ENCODE measurements around the gene MYMK. TPM values are rescaled to one million over a fixed set of nuclear protein-coding genes. Genes with fewer than 3 reads are reported as not detected.

The MYMK gene, protein sequence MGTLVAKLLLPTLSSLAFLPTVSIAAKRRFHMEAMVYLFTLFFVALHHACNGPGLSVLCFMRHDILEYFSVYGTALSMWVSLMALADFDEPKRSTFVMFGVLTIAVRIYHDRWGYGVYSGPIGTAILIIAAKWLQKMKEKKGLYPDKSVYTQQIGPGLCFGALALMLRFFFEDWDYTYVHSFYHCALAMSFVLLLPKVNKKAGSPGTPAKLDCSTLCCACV
- total RNA-seq (not detected), polyA plus RNA-seq (not detected)
- long read RNA-seq, donor 1 = 0 reads
- long read RNA-seq, donor 2 = 0 reads

DNA sequence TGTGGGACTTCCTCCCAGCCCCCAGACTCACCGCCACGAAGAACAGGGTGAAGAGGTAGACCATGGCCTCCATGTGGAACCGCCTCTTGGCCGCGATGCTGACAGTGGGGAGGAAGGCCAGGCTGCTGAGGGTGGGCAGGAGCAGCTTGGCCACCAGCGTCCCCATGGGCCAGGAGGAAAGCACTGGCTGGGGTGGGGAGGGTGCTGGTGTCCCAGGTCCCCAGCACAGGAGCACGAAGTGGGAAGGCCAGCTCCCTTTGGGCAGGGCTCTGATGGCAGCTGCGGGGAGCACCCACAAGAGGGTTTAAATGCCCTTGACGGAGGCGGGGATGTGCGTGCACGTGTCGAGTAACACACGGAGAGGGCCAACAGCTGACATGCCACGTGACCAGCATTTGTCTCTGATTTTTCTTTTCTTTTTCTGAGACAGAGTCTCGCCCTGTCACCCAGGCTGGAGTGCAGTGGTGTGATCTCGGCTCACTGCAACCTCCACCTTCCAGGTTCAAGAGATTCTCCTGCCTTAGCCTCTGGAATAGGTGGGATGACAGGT lies at the start of gene MYMK:
Gene MYMK (minus strand): TSS at position 281 of the 550 bp plus-strand sequence. CDS start 115 bp downstream, at position 166.
- no peaks in the 10 kb centered on the region for H3K36me3 ChIP-seq (ENCODE audit: control insufficient read depth in 1 of 2, insufficient read depth in 2 of 2, low read length in 1 of 2)
- DNase-seq = no peak
- H3K4me3 ChIP-seq (ENCODE audit: low read length in 2 of 2) = no peak within 1 kb of the TSS
- no peaks in the 10 kb centered on the region for H3K27me3 ChIP-seq (ENCODE audit: control insufficient read depth in 1 of 2, insufficient read depth in 2 of 2, low read length in 1 of 2)
- ATAC-seq (ENCODE audit: low FRiP score) = no peak
- no peaks in the 10 kb centered on the region for H3K9me3 ChIP-seq (ENCODE audit: control insufficient read depth, low read length)
- intact Hi-C loops (cut with DNase I) = no loop called here
- 95 to 97% methylated on average over 17 of the region's 17 CpGs for WGBS, 2 donors
- H3K27ac ChIP-seq (ENCODE audit: low read depth in 1 of 2, low read length in 2 of 2) = no peak within 1 kb of the TSS
- H3K4me1 ChIP-seq (ENCODE audit: control insufficient read depth in 1 of 2, insufficient read depth in 2 of 2, low read length in 2 of 2) = no peaks in the 10 kb centered on the region

DNA sequence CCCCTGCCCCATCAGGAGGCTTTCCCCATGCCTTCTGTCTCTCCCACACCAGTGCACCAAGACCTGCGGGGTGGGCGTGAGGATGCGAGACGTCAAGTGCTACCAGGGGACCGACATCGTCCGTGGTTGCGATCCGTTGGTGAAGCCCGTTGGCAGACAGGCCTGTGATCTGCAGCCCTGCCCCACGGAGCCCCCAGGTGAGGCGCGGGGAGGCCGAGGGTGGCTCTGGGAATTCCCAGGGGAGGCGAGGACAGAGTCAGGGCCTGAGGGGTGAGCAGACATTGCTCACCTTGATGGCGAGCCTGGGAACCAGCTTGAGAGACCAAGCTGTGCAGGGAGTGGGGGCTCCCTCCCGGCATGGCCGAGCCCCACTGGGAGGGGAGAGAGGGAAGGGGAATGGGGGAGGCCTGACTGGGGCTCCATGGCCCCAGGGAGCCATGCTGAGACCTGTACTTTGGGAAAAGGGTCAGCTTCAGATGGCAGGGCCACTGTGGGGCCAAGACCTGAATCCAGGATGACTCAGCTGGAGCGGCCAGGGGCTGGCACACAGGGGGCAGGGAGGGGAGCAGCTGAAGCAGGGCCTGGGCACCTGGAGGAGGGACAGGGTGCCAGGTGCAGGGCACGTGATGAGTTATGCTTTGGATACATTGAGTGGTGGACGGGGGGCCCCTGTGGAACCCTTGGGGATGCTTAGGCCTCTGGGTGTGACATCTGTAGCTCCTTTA lies 49.2 kb upstream of the MYMK start:
- Histone ChIP-seq H3K27ac (ENCODE audit: low read depth in 1 of 2, low read length in 2 of 2) (no peak overlapping the region), H3K4me3 (ENCODE audit: low read length in 2 of 2) (no peak overlapping the region), H3K9me3 (ENCODE audit: control insufficient read depth, low read length) (no peaks in the 10 kb centered on the region), H3K4me1 (ENCODE audit: control insufficient read depth in 1 of 2, insufficient read depth in 2 of 2, low read length in 2 of 2) (no peaks in the 10 kb centered on the region), H3K27me3 (ENCODE audit: control insufficient read depth in 1 of 2, insufficient read depth in 2 of 2, low read length in 1 of 2) (no peaks in the 10 kb centered on the region), H3K36me3 (ENCODE audit: control insufficient read depth in 1 of 2, insufficient read depth in 2 of 2, low read length in 1 of 2) (no peaks in the 10 kb centered on the region)
- intact Hi-C loops (cut with DNase I) = no loop called here
- 95% methylated on average over 21 of the region's 21 CpGs for WGBS, 2 donors
- ATAC-seq (ENCODE audit: low FRiP score) (no peak), DNase-seq (no peak)

DNA sequence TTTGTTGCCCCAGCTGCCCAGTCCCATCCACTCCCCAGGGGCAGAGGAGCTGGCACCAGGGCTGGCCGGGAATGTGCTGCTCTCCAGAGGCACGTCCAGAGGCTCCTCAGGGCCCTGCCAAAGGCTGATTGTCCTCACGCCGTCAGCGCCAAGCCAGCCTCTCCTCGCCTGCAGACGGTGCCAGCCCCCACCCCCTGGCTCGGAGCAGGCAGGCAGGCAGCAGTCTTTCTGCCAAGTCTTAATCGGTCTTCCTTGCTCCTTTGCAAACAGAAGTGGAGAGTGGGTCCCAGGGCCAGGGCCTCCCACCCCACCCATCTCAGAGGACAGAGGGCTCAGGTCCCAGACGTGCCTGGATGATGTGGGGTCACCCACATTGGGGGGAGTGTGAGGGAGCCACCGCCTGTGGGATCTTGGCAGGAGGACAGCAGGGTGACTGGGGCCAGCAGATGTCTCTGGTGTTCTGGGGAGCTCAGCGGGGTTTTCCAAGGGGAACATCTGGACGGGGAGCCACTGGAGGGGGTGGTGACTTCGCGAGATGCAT lies 48.1 kb upstream of the MYMK start:
- no peaks in the 10 kb centered on the region for H3K9me3 ChIP-seq (ENCODE audit: control insufficient read depth, low read length)
- ATAC-seq (ENCODE audit: low FRiP score) = peak; percentile 67
- intact Hi-C loops (cut with DNase I) = no loop called here
- no peak overlapping the region for H3K27ac ChIP-seq (ENCODE audit: low read depth in 1 of 2, low read length in 2 of 2)
- H3K36me3 ChIP-seq (ENCODE audit: control insufficient read depth in 1 of 2, insufficient read depth in 2 of 2, low read length in 1 of 2) = no peaks in the 10 kb centered on the region
- peak; percentile 84 to 91 for DNase-seq
- H3K4me3 ChIP-seq (ENCODE audit: low read length in 2 of 2) = no peak overlapping the region
- whole genome bisulfite sequencing, 2 donors = 3 to 5% methylated on average over 15 of the region's 15 CpGs
- no peaks in the 10 kb centered on the region for H3K27me3 ChIP-seq (ENCODE audit: control insufficient read depth in 1 of 2, insufficient read depth in 2 of 2, low read length in 1 of 2)
- H3K4me1 ChIP-seq (ENCODE audit: control insufficient read depth in 1 of 2, insufficient read depth in 2 of 2, low read length in 2 of 2) = no peaks in the 10 kb centered on the region

DNA sequence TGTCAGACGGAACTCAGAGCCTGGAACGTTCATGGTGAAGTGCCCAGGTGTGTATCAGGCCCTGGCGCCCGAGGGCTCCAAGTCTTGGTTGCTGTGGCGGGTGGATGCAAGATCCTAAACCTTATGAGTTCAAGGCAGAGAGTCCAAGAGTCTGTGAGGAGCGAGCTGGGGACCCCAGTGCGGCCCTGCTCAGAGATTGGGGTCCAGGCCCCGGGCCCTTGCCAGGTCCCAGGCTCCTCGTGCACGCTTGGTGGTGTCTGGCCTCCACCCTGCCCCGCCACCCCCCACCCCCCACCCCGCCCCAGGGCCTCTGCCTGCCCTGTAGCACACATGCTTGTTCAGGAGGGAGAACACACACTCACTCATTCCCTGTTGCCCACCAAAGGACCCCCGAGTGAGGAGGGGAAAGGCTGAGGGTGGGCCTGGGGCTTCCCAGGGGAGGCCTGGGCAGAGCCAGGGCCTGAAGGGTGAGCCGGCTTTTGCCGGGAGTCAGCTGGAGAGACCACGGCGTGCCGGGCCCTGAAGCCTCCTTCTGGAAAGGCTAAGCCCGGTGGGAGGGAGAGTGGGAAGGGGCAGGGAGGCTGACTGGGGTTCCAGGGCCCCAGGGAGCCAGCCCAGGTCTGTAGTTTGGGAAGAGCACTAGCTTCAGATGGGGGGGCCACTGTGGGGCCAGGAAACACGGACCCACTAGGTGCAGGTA lies 47.3 kb upstream of the MYMK start:
- Histone ChIP-seq H3K27me3 (ENCODE audit: control insufficient read depth in 1 of 2, insufficient read depth in 2 of 2, low read length in 1 of 2) (no peaks in the 10 kb centered on the region), H3K4me1 (ENCODE audit: control insufficient read depth in 1 of 2, insufficient read depth in 2 of 2, low read length in 2 of 2) (no peaks in the 10 kb centered on the region), H3K36me3 (ENCODE audit: control insufficient read depth in 1 of 2, insufficient read depth in 2 of 2, low read length in 1 of 2) (no peaks in the 10 kb centered on the region), H3K9me3 (ENCODE audit: control insufficient read depth, low read length) (no peaks in the 10 kb centered on the region), H3K27ac (ENCODE audit: low read depth in 1 of 2, low read length in 2 of 2) (no peak overlapping the region), H3K4me3 (ENCODE audit: low read length in 2 of 2) (no peak overlapping the region)
- ATAC-seq (ENCODE audit: low FRiP score) (no peak), DNase-seq (no peak)
- intact Hi-C loops (cut with DNase I) = no loop called here
- WGBS, 2 donors = 61 to 65% methylated on average over 20 of the region's 20 CpGs

DNA sequence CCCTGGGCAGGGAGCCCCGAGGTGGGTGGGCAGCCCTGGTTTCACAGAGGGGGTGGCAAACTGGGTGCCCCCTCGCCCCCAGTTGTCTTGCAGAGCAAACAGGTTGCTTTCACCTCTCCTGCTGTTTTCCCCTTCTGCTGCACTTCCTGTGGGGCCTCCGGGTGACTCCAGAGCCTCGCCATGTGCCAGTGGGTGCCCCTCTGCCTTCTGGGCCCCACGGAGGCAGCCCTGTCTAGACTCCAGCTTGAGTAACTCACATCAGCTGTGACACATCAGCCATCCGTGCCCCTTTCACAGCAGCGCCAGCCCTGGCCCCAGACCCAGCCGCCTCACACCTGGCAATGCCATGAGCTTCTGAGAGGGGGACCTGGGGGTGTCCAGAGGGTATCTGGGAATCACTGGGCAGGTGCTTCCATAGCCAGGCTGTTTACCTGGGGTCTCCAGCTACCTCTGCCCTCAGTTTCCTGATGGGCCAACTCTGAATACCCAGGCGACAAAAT lies 46.7 kb upstream of the MYMK start:
- no peaks in the 10 kb centered on the region for H3K36me3 ChIP-seq (ENCODE audit: control insufficient read depth in 1 of 2, insufficient read depth in 2 of 2, low read length in 1 of 2)
- no peaks in the 10 kb centered on the region for H3K4me1 ChIP-seq (ENCODE audit: control insufficient read depth in 1 of 2, insufficient read depth in 2 of 2, low read length in 2 of 2)
- no peak overlapping the region for H3K27ac ChIP-seq (ENCODE audit: low read depth in 1 of 2, low read length in 2 of 2)
- H3K9me3 ChIP-seq (ENCODE audit: control insufficient read depth, low read length) = no peaks in the 10 kb centered on the region
- DNase-seq (no peak), ATAC-seq (ENCODE audit: low FRiP score) (no peak)
- H3K4me3 ChIP-seq (ENCODE audit: low read length in 2 of 2) = no peak overlapping the region
- 68 to 85% methylated on average over 8 to 9 of the region's 9 CpGs for WGBS, 2 donors
- intact Hi-C loops (cut with DNase I) = no loop called here
- H3K27me3 ChIP-seq (ENCODE audit: control insufficient read depth in 1 of 2, insufficient read depth in 2 of 2, low read length in 1 of 2) = no peaks in the 10 kb centered on the region

DNA sequence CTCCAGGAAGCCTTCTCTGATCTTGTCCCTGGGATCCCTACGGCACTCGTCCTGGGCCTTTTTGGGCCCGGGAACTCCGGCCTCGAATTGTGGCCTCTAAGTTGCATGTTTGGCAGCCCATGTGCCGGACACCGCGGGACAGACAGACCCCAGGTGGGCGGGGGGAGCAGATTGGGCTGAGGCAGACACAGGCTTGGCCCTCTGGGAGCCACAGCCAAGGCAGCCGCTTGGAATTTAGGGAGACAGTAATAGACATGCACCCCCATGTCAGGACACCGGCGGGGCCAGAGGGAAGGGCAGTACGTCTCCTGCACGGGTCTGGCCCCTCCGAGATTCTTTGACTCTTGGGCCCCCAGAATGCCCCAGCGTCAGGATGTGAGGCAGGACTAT lies 45.9 kb upstream of the MYMK start:
- 79 to 87% methylated on average over 16 of the region's 16 CpGs for WGBS, 2 donors
- no peak for DNase-seq
- no peak overlapping the region for H3K27ac ChIP-seq (ENCODE audit: low read depth in 1 of 2, low read length in 2 of 2)

DNA sequence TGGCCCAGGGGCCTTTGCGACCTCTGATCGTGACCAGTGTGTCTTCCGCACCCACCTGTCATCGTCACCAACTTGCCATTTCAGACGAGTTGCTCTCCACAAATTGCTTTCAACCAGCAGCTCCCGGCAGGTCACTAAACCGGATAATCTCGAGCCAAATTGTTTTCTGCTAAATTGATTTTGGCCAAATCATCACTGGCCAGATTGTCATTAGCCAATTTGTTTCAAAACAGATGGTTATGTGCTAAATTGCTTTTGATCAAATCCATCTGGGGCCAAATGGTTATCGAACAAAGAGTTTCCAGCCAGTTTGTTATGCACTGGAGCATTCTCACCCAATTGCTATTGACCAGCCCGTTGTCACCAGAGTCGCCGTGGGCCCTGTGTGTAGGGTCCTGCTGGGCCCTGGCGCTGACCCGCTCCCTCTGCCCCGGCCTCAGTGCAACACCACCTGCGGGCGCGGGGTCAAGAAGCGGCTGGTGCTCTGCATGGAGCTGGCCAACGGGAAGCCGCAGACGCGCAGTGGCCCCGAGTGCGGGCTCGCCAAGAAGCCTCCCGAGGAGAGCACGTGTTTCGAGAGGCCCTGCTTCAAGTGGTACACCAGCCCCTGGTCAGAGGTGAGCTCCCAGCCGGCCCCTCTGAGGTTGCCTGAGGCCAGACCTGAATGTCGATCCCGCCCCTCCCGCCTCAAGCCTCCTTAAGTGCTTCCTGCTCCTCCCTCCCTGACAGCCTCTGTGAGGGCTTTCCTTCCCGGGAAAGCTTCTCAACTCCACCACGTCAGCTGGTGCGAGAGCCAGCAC lies 45.3 kb upstream of the MYMK start:
- WGBS, 2 donors = 56 to 80% methylated on average over 35 to 36 of the region's 36 CpGs
- no peaks in the 10 kb centered on the region for H3K36me3 ChIP-seq (ENCODE audit: control insufficient read depth in 1 of 2, insufficient read depth in 2 of 2, low read length in 1 of 2)
- H3K27me3 ChIP-seq (ENCODE audit: control insufficient read depth in 1 of 2, insufficient read depth in 2 of 2, low read length in 1 of 2) = no peaks in the 10 kb centered on the region
- no peak overlapping the region for H3K4me3 ChIP-seq (ENCODE audit: low read length in 2 of 2)
- ATAC-seq (ENCODE audit: low FRiP score) = no peak
- no peak overlapping the region for H3K27ac ChIP-seq (ENCODE audit: low read depth in 1 of 2, low read length in 2 of 2)
- H3K4me1 ChIP-seq (ENCODE audit: control insufficient read depth in 1 of 2, insufficient read depth in 2 of 2, low read length in 2 of 2) = no peaks in the 10 kb centered on the region
- no peaks in the 10 kb centered on the region for H3K9me3 ChIP-seq (ENCODE audit: control insufficient read depth, low read length)
- no peak for DNase-seq
- intact Hi-C loops (cut with DNase I) = no loop called here

More for the DNA sequence above, 45.9 kb upstream of the MYMK start:
- Histone ChIP-seq H3K4me3 (ENCODE audit: low read length in 2 of 2) (no peak overlapping the region), H3K36me3 (ENCODE audit: control insufficient read depth in 1 of 2, insufficient read depth in 2 of 2, low read length in 1 of 2) (no peaks in the 10 kb centered on the region), H3K27me3 (ENCODE audit: control insufficient read depth in 1 of 2, insufficient read depth in 2 of 2, low read length in 1 of 2) (no peaks in the 10 kb centered on the region), H3K4me1 (ENCODE audit: control insufficient read depth in 1 of 2, insufficient read depth in 2 of 2, low read length in 2 of 2) (no peaks in the 10 kb centered on the region), H3K9me3 (ENCODE audit: control insufficient read depth, low read length) (no peaks in the 10 kb centered on the region)
- no peak for ATAC-seq (ENCODE audit: low FRiP score)
- intact Hi-C loops (cut with DNase I) = no loop called here

All from aorta (tissue), 5 donors.